K562 (cell line): ENCODE measurements around the gene ENG. TPM values are rescaled to one million over a fixed set of nuclear protein-coding genes. Genes with fewer than 3 reads are reported as not detected.

Experiments used
- ATAC-seq: fragments of 200-7000 bp; cut with Tn5 transposase; 3 replicates; pipeline ENCODE4 v1.9.1; 2020; ENCODE audit warnings: moderate library complexity
- BruUV-seq: library from RNA; stranded (reverse); fragments of 400-500 nt; replicated peaks from 2 replicates; lab custom pipeline; 2021; lab: Mats Ljungman, UMichigan
- CTCF ChIA-PET: fragments of 300-600 bp; formaldehyde crosslinking; extraction: SDS; loops from one replicate; lab custom pipeline; 2021; ENCODE audit warnings: low intra/inter-chr PET ratio; lab: Yijun Ruan, JAX
- POLR2A ChIA-PET: fragments of 300-600, 350-650 bp; sonication (Branson Sonifier 250); formaldehyde crosslinking; extraction: SDS; loops from one replicate; lab custom pipeline; 2021; ENCODE audit warnings: antibody characterized with exemption, inconsistent platforms; lab: Yijun Ruan, JAX
- DNase-seq, 4 experiments: peaks; one replicate each; pipeline versions ENCODE4 v3.0.0 to v3.0.0-alpha.2; 2011 to 2018; ENCODE audit warnings: low spot score in 3 of 4, mixed read lengths in 3 of 4; ENCODE audit errors: extremely low read depth in 1 of 4
- FAIRE-seq: peaks from 2 replicates; lab custom pipeline; 2011; peaks lifted over from hg19 to GRCh38; lab: Jason Lieb, UNC
- H2AFZ ChIP-seq: 2 replicates; pipeline ENCODE4 v1.6.0; 2011; ENCODE audit warnings: low read depth, low read length, control low read depth, inconsistent platforms
- H3K27ac ChIP-seq: fragments of 200-600 bp; 3 replicates; pipeline ENCODE4 v1.8.0; 2011; ENCODE audit warnings: low read depth, mild to moderate bottlenecking, control low read depth, inconsistent platforms, low read length, moderate library complexity, mixed read lengths; ENCODE audit errors: extremely low read depth
- H3K27me3 ChIP-seq, 2 experiments: fragments of 300-600 bp in 1 of 2; 2 replicates in 1 of 2; 3 replicates in 1 of 2; pipeline versions ENCODE4 v1.6.0 to v1.8.0; 2011; ENCODE audit warnings: inconsistent platforms in 2 of 2, low read length in 2 of 2, mild to moderate bottlenecking in 1 of 2, mixed read lengths in 1 of 2, moderate library complexity in 1 of 2; ENCODE audit not compliant: control insufficient read depth in 2 of 2, insufficient read depth in 2 of 2
- H3K36me3 ChIP-seq: fragments of 300-600 bp; 3 replicates; pipeline ENCODE4 v1.8.0; 2011; ENCODE audit warnings: mild to moderate bottlenecking, low read length, inconsistent platforms; ENCODE audit not compliant: control insufficient read depth, insufficient read depth
- H3K4me1 ChIP-seq, 2 experiments: fragments of 200-600 bp in 1 of 2; replicated peaks in 1 of 2; 2 replicates in 1 of 2; 3 replicates in 1 of 2; pipeline versions ENCODE4 v1.5.1 to v1.8.0; 2011; ENCODE audit warnings: inconsistent platforms in 2 of 2, low read length in 2 of 2, mild to moderate bottlenecking in 1 of 2, mixed read lengths in 1 of 2, moderate library complexity in 1 of 2; ENCODE audit not compliant: control insufficient read depth in 2 of 2, insufficient read depth in 2 of 2
- H3K4me2 ChIP-seq: 2 replicates; pipeline ENCODE4 v1.6.1; 2011; ENCODE audit warnings: low read length, control low read depth, inconsistent platforms, mixed read lengths; ENCODE audit not compliant: insufficient read depth
- H3K4me3 ChIP-seq: fragments of 200-600 bp; sonication (generic), shearing (Covaris generic); 2 replicates; pipeline ENCODE4 v1.5.1; 2016; ENCODE audit warnings: control low read depth, inconsistent platforms
- H3K79me2 ChIP-seq: fragments of 200-600 bp; 3 replicates; pipeline ENCODE4 v1.8.0; 2011; ENCODE audit warnings: low read length, inconsistent platforms; ENCODE audit not compliant: control insufficient read depth, insufficient read depth
- H3K9ac ChIP-seq, 2 experiments: 2 replicates each; pipeline versions ENCODE4 v1.6.0 to v1.6.1; 2011; ENCODE audit warnings: low read depth in 2 of 2, low read length in 2 of 2, control low read depth in 1 of 2, inconsistent platforms in 1 of 2, mild to moderate bottlenecking in 1 of 2, mixed read lengths in 1 of 2; ENCODE audit not compliant: insufficient read depth in 1 of 2
- H3K9me1 ChIP-seq: one replicate; pipeline ENCODE4 v1.6.0; 2011; ENCODE audit warnings: inconsistent platforms, mild to moderate bottlenecking, low read length, moderate library complexity; ENCODE audit not compliant: control insufficient read depth, insufficient read depth
- H3K9me3 ChIP-seq: replicated peaks from 2 replicates; pipeline ENCODE4 v1.5.1; 2011; ENCODE audit warnings: low read depth, low read length, inconsistent platforms; ENCODE audit not compliant: control insufficient read depth, insufficient read depth
- H4K20me1 ChIP-seq: replicated peaks from 2 replicates; pipeline ENCODE4 v1.6.1; 2011; ENCODE audit warnings: low read length, inconsistent platforms, mixed read lengths; ENCODE audit not compliant: control insufficient read depth, insufficient read depth
- CLOCK ChIP-seq: fragments of 250-450 bp; sonication (Bioruptor Pico); IDR thresholded peaks from 2 replicates; pipeline ENCODE4 v1.4.0; 2020; ENCODE audit warnings: mild to moderate bottlenecking, moderate library complexity, borderline replicate concordance
- CREBBP ChIP-seq: IDR thresholded peaks from one replicate; pipeline ENCODE4 v1.6.1; 2012; ENCODE audit warnings: low read depth, mild to moderate bottlenecking, control low read depth, inconsistent platforms, low read length
- CTBP1 ChIP-seq: fragments of 450-650 bp; IDR thresholded peaks from 2 replicates; pipeline ENCODE4 v1.6.1; 2016; ENCODE audit warnings: borderline replicate concordance
- KAT7 ChIP-seq: sonication (generic); formaldehyde crosslinking; IDR thresholded peaks from 2 replicates; pipeline ENCODE4 v1.8.0; 2022; ENCODE audit warnings: missing genetic modification reagents, mild to moderate bottlenecking, borderline replicate concordance
- MAZ ChIP-seq, 2 experiments: fragments of 450-650 bp in 1 of 2; sonication (generic) in 1 of 2; formaldehyde crosslinking; IDR thresholded peaks in 1 of 2; conservative IDR thresholded peaks in 1 of 2; 2 replicates each; pipeline versions ENCODE4 v1.4.0 to v1.5.0; 2020; ENCODE audit warnings: mild to moderate bottlenecking in 1 of 2, missing genetic modification reagents in 1 of 2
- SIN3A ChIP-seq, 2 experiments: fragments of 150-350 bp in 1 of 2; IDR thresholded peaks; 2 replicates each; pipeline ENCODE4 v1.6.1; 2011 to 2016; ENCODE audit warnings: borderline replicate concordance in 2 of 2, low read depth in 2 of 2, low read length in 2 of 2, mild to moderate bottlenecking in 2 of 2, moderate library complexity in 2 of 2; ENCODE audit not compliant: control insufficient read depth in 1 of 2
- STAT6 ChIP-seq: sonication (generic); formaldehyde crosslinking; IDR thresholded peaks from 2 replicates; pipeline ENCODE4 v1.8.1; 2023; ENCODE audit warnings: mild to moderate bottlenecking, missing genetic modification reagents
- VEZF1 ChIP-seq: fragments of 200-800 bp; sonication (Bioruptor generic); IDR thresholded peaks from 2 replicates; pipeline ENCODE4 v1.6.1; 2017; ENCODE audit warnings: missing genetic modification characterization, missing compliant biosample characterization
- ZBTB9 ChIP-seq: fragments of 450-650 bp; formaldehyde crosslinking; IDR thresholded peaks from 2 replicates; pipeline ENCODE4 v1.4.0; 2020; ENCODE audit warnings: mild to moderate bottlenecking, moderate library complexity
- ZC3H4 ChIP-seq: sonication (generic); formaldehyde crosslinking; IDR thresholded peaks from 2 replicates; pipeline ENCODE4 v1.9.0; 2021; ENCODE audit warnings: missing genetic modification reagents, borderline replicate concordance
- ZNF785 ChIP-seq: fragments of 250-450 bp; sonication (Bioruptor Pico); IDR thresholded peaks from 2 replicates; pipeline ENCODE4 v1.4.0; 2020; ENCODE audit warnings: mild to moderate bottlenecking
- WGBS: fragments of 100-300 bp; shearing (Covaris generic); methylation state at CpG from one replicate; pipeline ENCODE4 v1.1.6; 2016; ENCODE audit warnings: low coverage, mixed read lengths; ENCODE audit not compliant: insufficient coverage; ENCODE audit errors: missing lambda C conversion rate; 5-methylcytosine and 5-hydroxymethylcytosine counted together
- in situ Hi-C: fragments of 300-500 bp; cut with MboI; formaldehyde crosslinking; loops from 4 replicates; pipeline ENCODE4 v1.15.0; 2018; ENCODE audit warnings: inconsistent platforms, mixed read lengths
- intact Hi-C: fragments of 100-400 bp; cut with micrococcal nuclease; formaldehyde crosslinking; loops from 2 replicates; pipeline ENCODE4 v1.14.2; 2022
- polyA plus RNA-seq, 8 experiments: library from polyadenylated mRNA; depleted of rRNA in 4 of 8; stranded (reverse) in 5 of 8; unstranded in 3 of 8; fragments of >200 nt; fragmentation: Nextera tagmentation in 2 of 8; fragmentation: Illumina TruSeq in 1 of 8; extraction: Ambion mirVana in 2 of 8; extraction: Trizol in 1 of 8; gene quantifications; 2 replicates each; pipeline versions ENCODE4 v1.2.1 to v1.2.3, GENCODE V29; 2011 to 2014; ENCODE audit warnings: inconsistent platforms in 1 of 8, missing spikeins in 1 of 8
- total RNA-seq, 7 experiments: library from RNA; depleted of rRNA in 6 of 7; stranded (reverse); fragments of >200 nt in 6 of 7; fragmentation: Illumina TruSeq in 2 of 7; extraction: Trizol in 2 of 7; gene quantifications; 2 replicates each; pipeline versions ENCODE4 v1.2.1 to v1.2.3, GENCODE V29; 2011 to 2021; ENCODE audit warnings: low replicate concordance in 1 of 7

The ENG gene
- total and polyA plus RNA-seq, 9 of the 15 experiments (the other 6 are each of a cell fraction or from before 2014, with no cell fraction given), result 0.04 to 0.40 (median 0.14) TPM; not detected in 1

DNA sequence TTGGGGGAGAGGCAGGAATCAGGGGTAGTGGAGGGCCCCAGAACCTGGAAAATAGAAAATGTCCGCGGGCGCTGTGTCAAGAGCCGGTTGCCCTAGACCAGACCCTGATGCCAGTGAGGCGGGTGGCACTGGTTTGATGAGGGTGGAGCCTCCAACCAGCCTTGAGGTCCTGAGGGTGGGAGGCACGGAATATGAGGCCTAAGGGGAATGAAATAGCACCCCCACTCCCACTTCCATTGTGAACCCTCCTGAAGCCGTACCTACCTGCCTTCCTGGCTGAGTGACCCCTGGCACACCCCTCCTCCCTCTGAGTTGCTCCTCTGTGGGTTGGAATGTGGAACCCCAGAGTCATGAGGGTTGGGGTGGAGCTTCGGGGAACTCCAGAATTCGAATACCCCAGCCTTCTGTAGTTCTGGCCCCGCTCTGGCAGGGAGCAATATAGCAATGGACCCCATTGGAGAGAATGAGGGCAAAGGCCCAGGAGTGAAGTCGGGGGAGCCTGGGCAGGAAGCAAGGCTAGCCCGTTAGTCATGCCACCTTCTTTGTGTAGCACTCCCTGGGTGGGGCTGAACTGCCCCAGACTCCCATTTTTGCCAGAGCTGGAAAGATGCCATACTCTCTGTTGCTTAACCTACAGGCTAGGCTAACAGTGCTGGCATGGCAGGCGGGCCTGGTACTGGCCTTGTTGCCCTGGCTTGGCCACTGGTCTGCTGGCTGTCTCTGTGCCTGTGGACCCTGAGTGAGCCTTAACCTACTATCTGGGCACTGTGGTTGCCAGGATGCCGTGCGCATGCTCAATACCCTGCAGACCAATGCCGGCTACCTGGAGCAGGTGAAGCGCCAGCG, 50.7 kb downstream of the ENG start:
- Histone ChIP-seq H3K27me3 (no peaks in the 10 kb centered on the region), H3K9me1 (peaks cover 2% of the 10 kb centered on the region), H3K79me2 (peaks cover 24% of the 10 kb centered on the region), H3K36me3 (peaks cover 46% of the 10 kb centered on the region; the same call in 2 of the 3 replicates), H3K4me1 (peaks cover 17 to 34% of the 10 kb centered on the region in 2 experiments; a peak in 4 of 5 replicates), H3K9ac (peak overlapping the region; percentile 97 to 99), H3K4me3 (peak overlapping the region; percentile 97), H3K27ac (peak overlapping the region; percentile 91), H3K4me2 (peak overlapping the region; percentile 91), H3K9me3 (no peaks in the 10 kb centered on the region), H2AFZ (peak overlapping the region; percentile 95), H4K20me1 (no peaks in the 10 kb centered on the region)
- ChIA-PET CTCF (no interaction called here), POLR2A (interaction anchor here (0.5 to 3.2 kb wide), 5 partner anchors 10 to 811 kb away, joined by 3 to 19 read pairs (median 3); no protein-coding TSS in a partner anchor)
- FAIRE-seq (no peak), ATAC-seq (no peak), DNase-seq (no peak)
- intact Hi-C loops (loop anchor here (5.0 kb wide), 1 partner anchor 69 kb away; no protein-coding TSS in a partner anchor), in situ Hi-C loops (no loop called here)
- BruUV-seq, result TSS peak; percentile 63
- 42% methylated on average over 18 of the region's 18 CpGs for WGBS
- TF ChIP-seq ZBTB9 (CRISPR knock-in tag) (no peak), ZNF785 (CRISPR knock-in tag) (no peak), CREBBP (no peak), KAT7 (CRISPR knock-in tag) (no peak), MAZ (CRISPR knock-in tag; conservative IDR thresholded peaks at IDR 0.05 in 1 of 2, IDR thresholded peaks at IDR 0.05 in 1 of 2) (no peak), SIN3A (IDR thresholded peaks at IDR 0.05; ENCODE audit: borderline replicate concordance in 2 of 2, control insufficient read depth in 1 of 2, low read depth in 2 of 2, low read length in 2 of 2) (peak in 1 of 2 experiments; percentile 23; a peak in 1 of 4 replicates), CTBP1 (no peak), ZC3H4 (peak; percentile 17; the same call in 1 of the 2 replicates), CLOCK (no peak), VEZF1 (CRISPR knock-in tag) (no peak), STAT6 (CRISPR knock-in tag) (no peak)
